Suprapubic skin (tissue), 4 donors: ENCODE measurements around the gene CTF1. TPM values are rescaled to one million over a fixed set of nuclear protein-coding genes. Genes with fewer than 3 reads are reported as not detected.
A peak's percentile ranks its signal among the peaks of the same experiment; 100 is the strongest.

ENCODE experiments used
- DNase-seq, 2 donors: peaks; one replicate each; pipeline ENCODE4 v3.0.0-alpha.2; 2019; ENCODE audit warnings: low spot score in 2 of 2
- H3K27ac ChIP-seq: fragments of 200-600 bp; sonication (generic); one replicate; pipeline ENCODE4 v1.5.1; 2019
- H3K27me3 ChIP-seq: fragments of 200-600 bp; sonication (generic); one replicate; pipeline ENCODE4 v1.5.1; 2019
- H3K36me3 ChIP-seq: fragments of 200-600 bp; sonication (generic); one replicate; pipeline ENCODE4 v1.5.1; 2019
- H3K4me1 ChIP-seq: fragments of 200-600 bp; sonication (generic); one replicate; pipeline ENCODE4 v1.5.1; 2019
- H3K4me3 ChIP-seq: fragments of 200-600 bp; sonication (generic); one replicate; pipeline ENCODE4 v1.5.1; 2019; ENCODE audit warnings: mild to moderate bottlenecking
- H3K9me3 ChIP-seq: fragments of 200-600 bp; sonication (generic); one replicate; pipeline ENCODE4 v1.5.1; 2019
- EP300 ChIP-seq: sonication (generic); formaldehyde crosslinking; IDR thresholded peaks from one replicate; pipeline ENCODE4 v1.6.1; 2017; ENCODE audit warnings: antibody characterized with exemption
- POLR2A ChIP-seq, 2 donors: fragments of 450-650 bp; IDR thresholded peaks; one replicate each; pipeline ENCODE4 v1.6.1; 2017; ENCODE audit warnings: antibody characterized with exemption in 2 of 2, mild to moderate bottlenecking in 2 of 2, moderate library complexity in 2 of 2
- POLR2AphosphoS5 ChIP-seq, 3 donors: sonication (generic); formaldehyde crosslinking; IDR thresholded peaks; one replicate each; pipeline ENCODE4 v1.6.1; 2017; ENCODE audit warnings: antibody characterized with exemption in 3 of 3
- WGBS: methylation state at CpG from one replicate; pipeline ENCODE4 v1.1.5; 2018; 5-methylcytosine and 5-hydroxymethylcytosine counted together
- total RNA-seq, 4 donors: library from RNA; depleted of rRNA; stranded (reverse); fragments of >200 nt; gene quantifications; one replicate each; pipeline ENCODE4 v1.1.0, GENCODE V29; 2016
- TF ChIP-seq, protein P1 (sequence below), 2 donors: fragments of 200-600 bp in 1 of 2; fragments of 450-650 bp in 1 of 2; sonication (generic) in 1 of 2; IDR thresholded peaks; one replicate each; pipeline ENCODE4 v1.5.1; 2016 to 2019; ENCODE audit warnings: antibody characterized with exemption in 2 of 2, mild to moderate bottlenecking in 1 of 2, moderate library complexity in 1 of 2

CTF1 gene
- total RNA-seq, 4 donors from 2014 or later, result 0.30 to 1.3 (median 0.71) TPM

DNA sequence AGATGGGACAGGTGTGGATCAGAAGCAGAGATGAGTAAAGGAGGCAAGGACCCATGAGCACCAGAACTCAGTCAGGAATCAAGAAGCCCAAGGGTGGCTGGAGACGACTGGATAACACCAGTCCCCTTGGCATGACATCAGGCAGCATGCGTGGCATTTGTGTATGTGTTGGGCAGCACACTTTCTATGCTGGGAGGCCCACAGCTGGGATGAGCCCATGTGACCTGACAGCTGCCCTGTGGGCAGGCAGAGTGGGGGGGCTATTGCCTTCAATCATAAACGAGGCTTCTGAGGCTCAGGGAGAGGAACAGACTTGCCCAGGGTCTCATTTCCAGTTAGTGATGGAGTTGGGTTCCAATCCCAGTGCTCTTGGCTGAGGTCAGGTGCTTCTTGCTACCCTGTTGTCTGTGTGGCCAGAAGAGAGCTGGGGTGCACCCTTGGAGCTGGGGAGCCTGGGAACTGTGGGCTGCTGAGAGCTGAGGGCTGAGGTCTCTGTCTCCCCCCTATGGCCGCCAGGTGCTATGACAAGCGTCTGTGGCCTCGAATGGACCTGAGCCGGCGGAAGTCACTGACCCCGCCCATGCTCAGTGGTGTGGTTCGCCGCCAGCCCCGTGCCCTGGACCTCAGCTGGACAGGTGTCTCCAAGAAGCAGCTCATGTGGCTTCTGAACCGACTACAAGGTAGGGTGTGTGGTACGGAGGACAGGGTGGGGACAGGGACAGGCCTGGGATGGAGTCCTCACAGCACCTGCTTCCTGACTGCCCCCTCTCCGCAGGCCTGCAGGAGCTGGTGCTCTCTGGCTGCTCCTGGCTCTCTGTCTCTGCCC is 45.4 kb downstream of the CTF1 start:
- H3K4me1 ChIP-seq, result peaks cover 22% of the 10 kb centered on the region
- peaks cover 23% of the 10 kb centered on the region for H3K36me3 ChIP-seq
- H3K27ac ChIP-seq, result no peak overlapping the region
- 13% methylated on average over 12 of the region's 15 CpGs for WGBS
- no peak overlapping the region for H3K4me3 ChIP-seq
- H3K27me3 ChIP-seq, result no peaks in the 10 kb centered on the region
- DNase-seq, result peak in 1 of 2 donors; percentile 86
- no peak for TF ChIP-seq POLR2A (IDR thresholded peaks at IDR 0.05)
- TF ChIP-seq, protein P1, sequence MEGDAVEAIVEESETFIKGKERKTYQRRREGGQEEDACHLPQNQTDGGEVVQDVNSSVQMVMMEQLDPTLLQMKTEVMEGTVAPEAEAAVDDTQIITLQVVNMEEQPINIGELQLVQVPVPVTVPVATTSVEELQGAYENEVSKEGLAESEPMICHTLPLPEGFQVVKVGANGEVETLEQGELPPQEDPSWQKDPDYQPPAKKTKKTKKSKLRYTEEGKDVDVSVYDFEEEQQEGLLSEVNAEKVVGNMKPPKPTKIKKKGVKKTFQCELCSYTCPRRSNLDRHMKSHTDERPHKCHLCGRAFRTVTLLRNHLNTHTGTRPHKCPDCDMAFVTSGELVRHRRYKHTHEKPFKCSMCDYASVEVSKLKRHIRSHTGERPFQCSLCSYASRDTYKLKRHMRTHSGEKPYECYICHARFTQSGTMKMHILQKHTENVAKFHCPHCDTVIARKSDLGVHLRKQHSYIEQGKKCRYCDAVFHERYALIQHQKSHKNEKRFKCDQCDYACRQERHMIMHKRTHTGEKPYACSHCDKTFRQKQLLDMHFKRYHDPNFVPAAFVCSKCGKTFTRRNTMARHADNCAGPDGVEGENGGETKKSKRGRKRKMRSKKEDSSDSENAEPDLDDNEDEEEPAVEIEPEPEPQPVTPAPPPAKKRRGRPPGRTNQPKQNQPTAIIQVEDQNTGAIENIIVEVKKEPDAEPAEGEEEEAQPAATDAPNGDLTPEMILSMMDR (IDR thresholded peaks at IDR 0.05), result peak; percentile 74 to 94
- TF ChIP-seq EP300, result no peak
- no peaks in the 10 kb centered on the region for H3K9me3 ChIP-seq

DNA sequence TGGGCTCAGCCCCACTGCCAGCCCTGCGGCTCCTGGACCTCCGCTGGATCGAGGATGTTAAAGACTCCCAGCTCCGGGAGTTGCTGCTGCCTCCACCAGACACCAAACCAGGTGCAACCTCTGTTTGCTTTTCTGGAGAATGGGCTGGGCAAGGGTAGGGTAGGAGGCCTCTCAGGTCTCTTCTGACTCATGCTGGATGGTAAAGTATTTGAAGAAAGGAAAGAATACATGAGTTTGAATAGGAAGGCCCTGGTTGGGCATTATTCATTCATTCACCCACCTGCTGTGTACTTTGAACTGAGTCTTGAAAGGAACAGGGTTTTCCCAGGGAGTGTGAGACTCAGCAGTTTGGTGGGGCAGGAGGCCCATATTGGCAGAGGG is 46.0 kb downstream of the CTF1 start:
- 100% methylated on average over 2 of the region's 4 CpGs for whole genome bisulfite sequencing
- H3K9me3 ChIP-seq, result no peaks in the 10 kb centered on the region
- H3K36me3 ChIP-seq, result peaks cover 24% of the 10 kb centered on the region
- no peak overlapping the region for H3K27ac ChIP-seq
- no peak for TF ChIP-seq EP300
- TF ChIP-seq POLR2AphosphoS5 (IDR thresholded peaks at IDR 0.05), result no peak
- TF ChIP-seq, protein P1 (IDR thresholded peaks at IDR 0.05), result no peak
- no peak for TF ChIP-seq POLR2A (IDR thresholded peaks at IDR 0.05)
- no peak overlapping the region for H3K4me3 ChIP-seq
- peaks cover 22% of the 10 kb centered on the region for H3K4me1 ChIP-seq
- no peak for DNase-seq
- no peaks in the 10 kb centered on the region for H3K27me3 ChIP-seq

GRCh38 chr16:30944352-30944751 is 47.9 kb downstream of the CTF1 start:
- DNase-seq, result no peak
- Histone ChIP-seq H3K4me1 (peaks cover 27% of the 10 kb centered on the region), H3K27ac (no peak overlapping the region), H3K27me3 (no peaks in the 10 kb centered on the region), H3K4me3 (no peak overlapping the region), H3K36me3 (peaks cover 24% of the 10 kb centered on the region), H3K9me3 (no peaks in the 10 kb centered on the region)
- TF ChIP-seq POLR2AphosphoS5 (IDR thresholded peaks at IDR 0.05), result no peak
- TF ChIP-seq POLR2A (IDR thresholded peaks at IDR 0.05), result no peak
- TF ChIP-seq, protein P1 (IDR thresholded peaks at IDR 0.05), result no peak

DNA sequence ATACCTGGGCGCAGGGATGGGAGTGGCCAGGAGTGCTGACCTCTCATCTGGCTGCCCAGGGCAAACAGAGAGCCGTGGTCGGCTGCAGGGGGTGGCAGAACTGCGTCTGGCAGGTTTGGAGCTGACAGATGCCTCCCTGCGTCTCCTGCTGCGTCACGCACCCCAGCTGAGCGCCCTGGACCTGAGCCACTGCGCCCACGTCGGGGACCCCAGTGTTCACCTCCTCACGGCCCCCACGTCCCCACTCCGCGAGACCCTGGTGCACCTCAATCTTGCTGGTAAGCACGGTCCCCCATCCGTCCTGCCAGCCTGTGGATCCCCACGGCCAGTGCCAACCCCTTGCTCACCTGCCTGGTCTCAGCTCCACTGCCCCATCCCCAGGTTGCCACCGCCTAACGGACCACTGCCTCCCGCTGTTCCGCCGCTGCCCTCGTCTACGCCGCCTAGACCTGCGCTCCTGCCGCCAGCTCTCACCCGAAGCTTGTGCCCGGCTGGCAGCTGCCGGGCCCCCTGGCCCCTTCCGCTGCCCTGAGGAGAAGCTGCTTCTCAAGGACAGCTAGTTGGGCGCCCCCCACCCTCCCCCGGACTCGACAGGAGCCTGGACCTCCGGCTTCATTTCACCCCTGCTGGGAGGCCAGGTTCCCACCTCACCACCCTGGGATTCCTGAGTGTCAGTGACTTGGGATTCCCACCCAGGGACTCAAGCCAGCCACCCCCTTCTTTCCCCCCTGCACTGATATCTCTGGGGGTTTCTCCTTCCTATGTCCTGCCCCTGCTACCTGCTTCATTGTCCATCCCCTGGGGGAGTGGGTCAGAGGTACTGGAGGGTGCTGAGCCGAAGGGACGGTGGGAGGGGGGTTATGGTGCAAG is 50.5 kb downstream of the CTF1 start:
- Histone ChIP-seq H3K9me3 (no peaks in the 10 kb centered on the region), H3K27me3 (no peaks in the 10 kb centered on the region), H3K36me3 (peaks cover 24% of the 10 kb centered on the region), H3K27ac (no peak overlapping the region), H3K4me1 (peaks cover 45% of the 10 kb centered on the region), H3K4me3 (no peak overlapping the region)
- no peak for DNase-seq
- TF ChIP-seq, protein P1 (IDR thresholded peaks at IDR 0.05), result no peak
- TF ChIP-seq EP300, result no peak
- no peak for TF ChIP-seq POLR2A (IDR thresholded peaks at IDR 0.05)
- TF ChIP-seq POLR2AphosphoS5 (IDR thresholded peaks at IDR 0.05), result no peak
- 88% methylated on average over 33 of the region's 38 CpGs for WGBS

DNA sequence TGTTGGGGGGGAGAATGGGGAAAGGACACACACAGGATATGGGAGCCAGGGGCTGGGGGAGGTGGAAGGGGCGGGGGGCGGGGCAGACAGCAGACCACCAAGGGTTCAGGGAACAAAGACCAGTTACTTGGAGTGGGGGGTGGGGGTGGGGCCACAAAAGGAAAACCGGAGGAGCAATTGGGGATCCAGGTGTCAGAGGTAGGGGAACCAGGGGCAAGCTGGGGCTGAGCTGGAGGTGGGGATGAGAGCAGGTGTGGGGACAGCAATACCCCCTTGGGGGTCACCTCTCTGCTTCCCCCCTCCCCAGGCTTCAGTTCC is 51.1 kb downstream of the CTF1 start:
- H3K4me1 ChIP-seq, result peaks cover 42% of the 10 kb centered on the region
- H3K4me3 ChIP-seq, result peak overlapping the region; percentile 93
- H3K27ac ChIP-seq, result peak overlapping the region; percentile 93
- H3K9me3 ChIP-seq, result no peaks in the 10 kb centered on the region
- 68% methylated on average over 3 of the region's 3 CpGs for WGBS
- TF ChIP-seq, protein P1 (IDR thresholded peaks at IDR 0.05), result no peak
- TF ChIP-seq POLR2A (IDR thresholded peaks at IDR 0.05) (no peak), EP300 (no peak), POLR2AphosphoS5 (IDR thresholded peaks at IDR 0.05) (no peak)
- H3K27me3 ChIP-seq, result no peaks in the 10 kb centered on the region
- no peak for DNase-seq
- peaks cover 24% of the 10 kb centered on the region for H3K36me3 ChIP-seq
